Trophoblast cell (in vitro differentiated cells and primary cell): ENCODE results near the gene NUCKS1.

Experiments
- DNase-seq, 2 donors: peaks; one replicate each; pipeline ENCODE4 v3.0.0-alpha.2; 2016
- H2AFZ ChIP-seq: 2 replicates; pipeline ENCODE4 v1.6.1; 2013; ENCODE audit warnings: low read length, moderate library complexity, mild to moderate bottlenecking; ENCODE audit not compliant: insufficient read depth, poor library complexity
- H2AK5ac ChIP-seq: 2 replicates; pipeline ENCODE4 v1.6.1; 2013; ENCODE audit warnings: mild to moderate bottlenecking, low read length
- H2BK120ac ChIP-seq: 2 replicates; pipeline ENCODE4 v1.6.1; 2013; ENCODE audit warnings: low read length, mild to moderate bottlenecking, moderate library complexity; ENCODE audit not compliant: insufficient read depth, poor library complexity
- H2BK12ac ChIP-seq: 2 replicates; pipeline ENCODE4 v1.6.1; 2013; ENCODE audit warnings: mild to moderate bottlenecking, low read length, moderate library complexity
- H2BK5ac ChIP-seq: 2 replicates; pipeline ENCODE4 v1.6.1; 2013; ENCODE audit warnings: low read length, low read depth, moderate library complexity, mild to moderate bottlenecking; ENCODE audit not compliant: poor library complexity
- H3K14ac ChIP-seq: 2 replicates; pipeline ENCODE4 v1.6.1; 2013; ENCODE audit warnings: mild to moderate bottlenecking, low read length
- H3K18ac ChIP-seq: 2 replicates; pipeline ENCODE4 v1.6.1; 2013; ENCODE audit warnings: mild to moderate bottlenecking, low read length
- H3K23ac ChIP-seq: 2 replicates; pipeline ENCODE4 v1.6.1; 2013; ENCODE audit warnings: low read length
- H3K27ac ChIP-seq: 2 replicates; pipeline ENCODE4 v1.5.1; 2013; ENCODE audit warnings: low read depth, mild to moderate bottlenecking, inconsistent platforms, low read length, moderate library complexity
- H3K27me3 ChIP-seq: 2 replicates; pipeline ENCODE4 v1.6.1; 2013; ENCODE audit warnings: inconsistent platforms, mild to moderate bottlenecking, low read length, moderate library complexity; ENCODE audit not compliant: insufficient read depth
- H3K36me3 ChIP-seq, 2 experiments: 1 replicate in 1 of 2; 2 replicates in 1 of 2; pipeline ENCODE4 v1.6.1; 2013; ENCODE audit warnings: low read length in 2 of 2, mild to moderate bottlenecking in 2 of 2, moderate library complexity in 1 of 2; ENCODE audit not compliant: insufficient read depth in 2 of 2, control insufficient read depth in 1 of 2
- H3K4ac ChIP-seq: 2 replicates; pipeline ENCODE4 v1.6.1; 2013; ENCODE audit warnings: low read depth, mild to moderate bottlenecking, low read length, moderate library complexity
- H3K4me1 ChIP-seq, 2 experiments: 1 replicate in 1 of 2; 2 replicates in 1 of 2; pipeline ENCODE4 v1.6.1; 2013; ENCODE audit warnings: low read length in 2 of 2, mild to moderate bottlenecking in 2 of 2, moderate library complexity in 1 of 2; ENCODE audit not compliant: insufficient read depth in 2 of 2, control insufficient read depth in 1 of 2
- H3K4me2 ChIP-seq: 2 replicates; pipeline ENCODE4 v1.6.1; 2013; ENCODE audit warnings: inconsistent platforms, mild to moderate bottlenecking, low read length, moderate library complexity
- H3K4me3 ChIP-seq: 2 replicates; pipeline ENCODE4 v1.5.1; 2013; ENCODE audit warnings: mild to moderate bottlenecking, low read depth, low read length, inconsistent platforms
- H3K79me1 ChIP-seq: one replicate; pipeline ENCODE4 v1.6.1; 2013; ENCODE audit warnings: low read length
- H3K79me2 ChIP-seq: 2 replicates; pipeline ENCODE4 v1.6.1; 2013; ENCODE audit warnings: low read length, mild to moderate bottlenecking; ENCODE audit not compliant: control insufficient read depth, insufficient read depth, poor library complexity
- H3K9ac ChIP-seq: 2 replicates; pipeline ENCODE4 v1.6.1; 2013; ENCODE audit warnings: mild to moderate bottlenecking, low read length
- H3K9me3 ChIP-seq: 2 replicates; pipeline ENCODE4 v1.6.1; 2013; ENCODE audit warnings: low read depth, mild to moderate bottlenecking, control low read depth, inconsistent platforms, low read length; ENCODE audit not compliant: insufficient read depth
- H4K12ac ChIP-seq: 2 replicates; pipeline ENCODE4 v1.6.1; 2013; ENCODE audit warnings: low read depth, mild to moderate bottlenecking, low read length, moderate library complexity
- H4K8ac ChIP-seq: 2 replicates; pipeline ENCODE4 v1.6.1; 2013; ENCODE audit warnings: low read depth, mild to moderate bottlenecking, low read length, moderate library complexity
- H4K91ac ChIP-seq: one replicate; pipeline ENCODE4 v1.6.1; 2013; ENCODE audit warnings: low read depth, mild to moderate bottlenecking, low read length, moderate library complexity
- WGBS: extraction: QIAGEN DNeasy Blood & Tissue Kit; methylation state at CpG from one replicate; pipeline ENCODE4 v1.1.7; 2013; ENCODE audit warnings: missing lambda C conversion rate; ENCODE audit not compliant: insufficient read length, insufficient coverage; ENCODE audit errors: extremely low coverage; 5-methylcytosine and 5-hydroxymethylcytosine counted together

Gene NUCKS1

GRCh38 chr1:205698921-205699320, 51.1 kb downstream of the NUCKS1 start:
- no peaks in the 10 kb centered on the region for H3K9me3 ChIP-seq
- H2AFZ ChIP-seq, result no peak overlapping the region
- H3K14ac ChIP-seq, result no peak overlapping the region
- WGBS, result no CpG with 5 or more reads among the region's 4 CpGs
- peaks cover 6 to 13% of the 10 kb centered on the region in 2 experiments for H3K36me3 ChIP-seq
- no peak overlapping the region for H4K91ac ChIP-seq
- no peak overlapping the region for H3K4ac ChIP-seq
- no peak overlapping the region for H3K23ac ChIP-seq
- no peak overlapping the region for H3K9ac ChIP-seq
- no peak overlapping the region for H3K18ac ChIP-seq
- H2BK12ac ChIP-seq, result no peak overlapping the region
- H4K8ac ChIP-seq, result no peak overlapping the region
- H3K27me3 ChIP-seq, result no peaks in the 10 kb centered on the region
- H2BK5ac ChIP-seq, result no peak overlapping the region
- H2BK120ac ChIP-seq, result no peak overlapping the region
- no peaks in the 10 kb centered on the region for H3K79me2 ChIP-seq
- H3K4me2 ChIP-seq, result no peak overlapping the region
- H4K12ac ChIP-seq, result no peak overlapping the region
- no peaks in the 10 kb centered on the region for H3K79me1 ChIP-seq
- no peak overlapping the region for H3K4me3 ChIP-seq
- H3K4me1 ChIP-seq, result peaks cover 0 to 2% of the 10 kb centered on the region in 2 experiments
- no peak for DNase-seq
- no peak overlapping the region for H2AK5ac ChIP-seq
- H3K27ac ChIP-seq, result no peak overlapping the region

- no peak overlapping the region for H2BK120ac ChIP-seq
- H3K9me3 ChIP-seq, result no peaks in the 10 kb centered on the region
- no peak overlapping the region for H2BK12ac ChIP-seq
- no peak overlapping the region for H3K18ac ChIP-seq
- H4K91ac ChIP-seq, result no peak overlapping the region
- H3K9ac ChIP-seq, result no peak overlapping the region
- no peak overlapping the region for H3K4me2 ChIP-seq
- H3K27ac ChIP-seq, result no peak overlapping the region
- H2AFZ ChIP-seq, result no peak overlapping the region
- H2BK5ac ChIP-seq, result no peak overlapping the region
- no peak overlapping the region for H3K23ac ChIP-seq
- no peak overlapping the region for H3K4me3 ChIP-seq
- H3K79me1 ChIP-seq, result no peaks in the 10 kb centered on the region
- no CpG with 5 or more reads among the region's 12 CpGs for WGBS
- DNase-seq, result no peak
- no peaks in the 10 kb centered on the region for H3K27me3 ChIP-seq
- H2AK5ac ChIP-seq, result no peak overlapping the region
- no peak overlapping the region for H3K14ac ChIP-seq
- no peak overlapping the region for H3K4ac ChIP-seq
- no peak overlapping the region for H4K8ac ChIP-seq
- no peaks in the 10 kb centered on the region for H3K79me2 ChIP-seq
- no peak overlapping the region for H4K12ac ChIP-seq
- peaks cover 0 to 2% of the 10 kb centered on the region in 2 experiments for H3K4me1 ChIP-seq
- no peaks in the 10 kb centered on the region for H3K36me3 ChIP-seq
These were observed 56.5 kb downstream of the NUCKS1 start for GRCh38 chr1:205693421-205693991.

- peaks cover 0 to 10% of the 10 kb centered on the region in 2 experiments for H3K4me1 ChIP-seq
- no peak overlapping the region for H2AFZ ChIP-seq
- H2BK12ac ChIP-seq, result no peak overlapping the region
- no peaks in the 10 kb centered on the region for H3K27me3 ChIP-seq
- no CpG with 5 or more reads among the region's 6 CpGs for WGBS
- no peak overlapping the region for H3K4me2 ChIP-seq
- no peak overlapping the region for H3K14ac ChIP-seq
- no peak overlapping the region for H4K12ac ChIP-seq
- no peak overlapping the region for H3K4me3 ChIP-seq
- H3K9ac ChIP-seq, result peak overlapping the region; percentile 14
- H3K18ac ChIP-seq, result no peak overlapping the region
- no peaks in the 10 kb centered on the region for H3K79me2 ChIP-seq
- no peak for DNase-seq
- no peak overlapping the region for H3K4ac ChIP-seq
- H3K79me1 ChIP-seq, result no peaks in the 10 kb centered on the region
- H3K36me3 ChIP-seq, result no peaks in the 10 kb centered on the region
- no peak overlapping the region for H4K91ac ChIP-seq
- no peak overlapping the region for H3K27ac ChIP-seq
- no peak overlapping the region for H2BK120ac ChIP-seq
- no peaks in the 10 kb centered on the region for H3K9me3 ChIP-seq
- no peak overlapping the region for H2BK5ac ChIP-seq
- H4K8ac ChIP-seq, result no peak overlapping the region
- H2AK5ac ChIP-seq, result no peak overlapping the region
- no peak overlapping the region for H3K23ac ChIP-seq
These were observed 57.6 kb downstream of the NUCKS1 start for GRCh38 chr1:205692423-205692822.

GRCh38 chr1:205690122-205690756, 59.7 kb downstream of the NUCKS1 start:
- Histone ChIP-seq H4K8ac (no peak overlapping the region), H2BK12ac (no peak overlapping the region), H3K14ac (no peak overlapping the region), H2AK5ac (no peak overlapping the region), H3K79me2 (no peaks in the 10 kb centered on the region), H3K9ac (no peak overlapping the region), H2AFZ (no peak overlapping the region), H2BK5ac (no peak overlapping the region), H3K27me3 (no peaks in the 10 kb centered on the region), H3K79me1 (no peaks in the 10 kb centered on the region), H3K36me3 (no peaks in the 10 kb centered on the region), H3K4me2 (no peak overlapping the region), H3K9me3 (no peaks in the 10 kb centered on the region), H3K4ac (no peak overlapping the region), H4K12ac (no peak overlapping the region), H2BK120ac (no peak overlapping the region), H3K4me1 (peaks cover 0 to 9% of the 10 kb centered on the region in 2 experiments), H4K91ac (no peak overlapping the region), H3K27ac (no peak overlapping the region), H3K18ac (no peak overlapping the region), H3K23ac (no peak overlapping the region), H3K4me3 (no peak overlapping the region)
- no CpG with 5 or more reads among the region's 8 CpGs for WGBS
- DNase-seq, result peak; percentile 35 to 47
